DND-41 (cell line): ENCODE measurements around the gene ZKSCAN3.

Source experiments
- ATAC-seq: fragments of 200-7000 bp; cut with Tn5 transposase; 3 replicates; pipeline ENCODE4 v1.9.1; 2021; ENCODE audit warnings: low read depth; ENCODE audit not compliant: insufficient read depth
- DNase-seq: peaks from one replicate; pipeline ENCODE4 v3.0.0-alpha.2; 2020
- H2AFZ ChIP-seq: 2 replicates; pipeline ENCODE4 v1.6.0; 2012; ENCODE audit warnings: low read depth, low read length
- H3K27ac ChIP-seq: 2 replicates; pipeline ENCODE4 v1.5.1; 2012; ENCODE audit warnings: low read length, inconsistent platforms
- H3K27me3 ChIP-seq: fragments of 200-600 bp; sonication (generic); 2 replicates; pipeline ENCODE4 v1.6.0; 2012; ENCODE audit warnings: low read length, mild to moderate bottlenecking, inconsistent platforms; ENCODE audit not compliant: insufficient read depth, poor library complexity
- H3K36me3 ChIP-seq: 2 replicates; pipeline ENCODE4 v1.5.1; 2012; ENCODE audit warnings: low read length, inconsistent platforms; ENCODE audit not compliant: insufficient read depth
- H3K4me1 ChIP-seq: 2 replicates; pipeline ENCODE4 v1.5.1; 2012; ENCODE audit warnings: mild to moderate bottlenecking, low read length; ENCODE audit not compliant: insufficient read depth
- H3K4me2 ChIP-seq: 2 replicates; pipeline ENCODE4 v1.6.0; 2012; ENCODE audit warnings: mild to moderate bottlenecking, moderate library complexity, low read length, inconsistent platforms; ENCODE audit not compliant: insufficient read depth
- H3K4me3 ChIP-seq, 2 experiments: fragments of 200-600 bp in 1 of 2; shearing (Covaris generic) in 1 of 2; 2 replicates each; pipeline ENCODE4 v1.5.1; 2012 to 2016; ENCODE audit warnings: inconsistent platforms in 2 of 2, low read length in 2 of 2, mild to moderate bottlenecking in 2 of 2, low read depth in 1 of 2, moderate library complexity in 1 of 2
- H3K79me2 ChIP-seq: 2 replicates; pipeline ENCODE4 v1.6.0; 2012; ENCODE audit warnings: low read length, inconsistent platforms; ENCODE audit not compliant: insufficient read depth
- H3K9ac ChIP-seq: 2 replicates; pipeline ENCODE4 v1.6.0; 2012; ENCODE audit warnings: low read depth, mild to moderate bottlenecking, inconsistent platforms, low read length, moderate library complexity
- H3K9me3 ChIP-seq: 2 replicates; pipeline ENCODE4 v1.5.1; 2012; ENCODE audit warnings: low read length, moderate library complexity, mild to moderate bottlenecking, inconsistent platforms; ENCODE audit not compliant: insufficient read depth, severe bottlenecking
- H4K20me1 ChIP-seq: 2 replicates; pipeline ENCODE4 v1.6.0; 2012; ENCODE audit warnings: low read length; ENCODE audit not compliant: insufficient read depth
- EZH2 ChIP-seq: IDR thresholded peaks from 3 replicates; pipeline ENCODE4 v1.6.1; 2012; ENCODE audit warnings: borderline replicate concordance, low read depth, mild to moderate bottlenecking, moderate library complexity, low read length, inconsistent platforms; ENCODE audit not compliant: severe bottlenecking
- TF ChIP-seq, protein P1 (sequence below): IDR thresholded peaks from 2 replicates; pipeline ENCODE4 v1.5.1; 2012; ENCODE audit warnings: borderline replicate concordance, low read length, moderate library complexity, mild to moderate bottlenecking; ENCODE audit not compliant: poor library complexity, severe bottlenecking; ENCODE audit errors: extremely low read depth

The ZKSCAN3 gene

DNA sequence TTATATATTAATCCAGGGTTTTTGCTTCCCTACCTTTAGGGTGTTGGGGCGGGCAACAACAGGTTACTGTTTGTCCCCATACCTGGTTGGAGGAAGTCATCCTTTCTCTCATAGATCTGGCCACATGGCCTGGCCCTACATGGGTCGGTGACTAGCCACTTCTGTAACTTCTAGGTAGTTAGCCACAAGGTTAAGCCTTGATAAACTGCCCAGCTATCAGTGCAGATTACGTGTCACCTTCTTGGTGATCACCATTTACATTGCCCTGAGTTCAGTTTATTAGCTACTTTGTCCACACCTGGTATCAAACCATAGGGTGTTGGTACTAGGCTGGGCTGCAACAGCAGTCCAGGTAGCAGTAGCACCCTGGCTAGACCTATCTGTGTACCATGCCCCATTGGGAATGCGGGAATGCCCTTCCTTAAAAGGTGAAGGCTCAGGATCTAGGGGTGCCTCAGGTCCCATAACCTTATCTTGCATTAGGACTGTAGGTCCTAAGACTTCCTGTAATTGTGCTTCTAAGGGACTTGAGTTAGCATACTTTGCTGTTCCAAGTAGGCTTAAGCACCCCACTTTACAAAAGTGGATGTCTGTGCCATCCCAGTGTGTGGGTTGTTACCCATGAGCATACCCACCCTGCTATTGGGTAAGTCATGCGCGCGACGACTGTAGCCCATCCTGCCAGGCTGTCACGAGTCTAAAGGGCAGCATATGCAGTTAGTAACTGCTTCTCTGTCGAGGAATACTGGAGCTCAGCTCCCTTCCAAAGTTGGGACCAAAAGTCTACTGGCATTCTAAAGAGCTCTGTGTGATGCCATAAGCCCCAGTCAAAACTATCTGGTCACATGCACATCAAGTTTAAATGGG lies 5.2 kb downstream of the ZKSCAN3 start:
- Histone ChIP-seq H3K36me3 (peaks cover 8% of the 10 kb centered on the region), H2AFZ (no peak overlapping the region), H3K9ac (peak overlapping the region; percentile 54), H3K27ac (peak overlapping the region; percentile 62; the same call in 1 of the 2 replicates), H3K4me3 (peak overlapping the region in 1 of 2 experiments; percentile 60; a peak in 2 of 4 replicates), H4K20me1 (no peaks in the 10 kb centered on the region), H3K4me2 (peak overlapping the region; percentile 84), H3K79me2 (peaks cover 38% of the 10 kb centered on the region), H3K4me1 (peaks cover 43% of the 10 kb centered on the region), H3K9me3 (peaks cover 3% of the 10 kb centered on the region), H3K27me3 (no peaks in the 10 kb centered on the region)
- ATAC-seq: no peak
- TF ChIP-seq EZH2: no peak
- TF ChIP-seq, protein P1, sequence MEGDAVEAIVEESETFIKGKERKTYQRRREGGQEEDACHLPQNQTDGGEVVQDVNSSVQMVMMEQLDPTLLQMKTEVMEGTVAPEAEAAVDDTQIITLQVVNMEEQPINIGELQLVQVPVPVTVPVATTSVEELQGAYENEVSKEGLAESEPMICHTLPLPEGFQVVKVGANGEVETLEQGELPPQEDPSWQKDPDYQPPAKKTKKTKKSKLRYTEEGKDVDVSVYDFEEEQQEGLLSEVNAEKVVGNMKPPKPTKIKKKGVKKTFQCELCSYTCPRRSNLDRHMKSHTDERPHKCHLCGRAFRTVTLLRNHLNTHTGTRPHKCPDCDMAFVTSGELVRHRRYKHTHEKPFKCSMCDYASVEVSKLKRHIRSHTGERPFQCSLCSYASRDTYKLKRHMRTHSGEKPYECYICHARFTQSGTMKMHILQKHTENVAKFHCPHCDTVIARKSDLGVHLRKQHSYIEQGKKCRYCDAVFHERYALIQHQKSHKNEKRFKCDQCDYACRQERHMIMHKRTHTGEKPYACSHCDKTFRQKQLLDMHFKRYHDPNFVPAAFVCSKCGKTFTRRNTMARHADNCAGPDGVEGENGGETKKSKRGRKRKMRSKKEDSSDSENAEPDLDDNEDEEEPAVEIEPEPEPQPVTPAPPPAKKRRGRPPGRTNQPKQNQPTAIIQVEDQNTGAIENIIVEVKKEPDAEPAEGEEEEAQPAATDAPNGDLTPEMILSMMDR: no peak
- no peak for DNase-seq

DNA sequence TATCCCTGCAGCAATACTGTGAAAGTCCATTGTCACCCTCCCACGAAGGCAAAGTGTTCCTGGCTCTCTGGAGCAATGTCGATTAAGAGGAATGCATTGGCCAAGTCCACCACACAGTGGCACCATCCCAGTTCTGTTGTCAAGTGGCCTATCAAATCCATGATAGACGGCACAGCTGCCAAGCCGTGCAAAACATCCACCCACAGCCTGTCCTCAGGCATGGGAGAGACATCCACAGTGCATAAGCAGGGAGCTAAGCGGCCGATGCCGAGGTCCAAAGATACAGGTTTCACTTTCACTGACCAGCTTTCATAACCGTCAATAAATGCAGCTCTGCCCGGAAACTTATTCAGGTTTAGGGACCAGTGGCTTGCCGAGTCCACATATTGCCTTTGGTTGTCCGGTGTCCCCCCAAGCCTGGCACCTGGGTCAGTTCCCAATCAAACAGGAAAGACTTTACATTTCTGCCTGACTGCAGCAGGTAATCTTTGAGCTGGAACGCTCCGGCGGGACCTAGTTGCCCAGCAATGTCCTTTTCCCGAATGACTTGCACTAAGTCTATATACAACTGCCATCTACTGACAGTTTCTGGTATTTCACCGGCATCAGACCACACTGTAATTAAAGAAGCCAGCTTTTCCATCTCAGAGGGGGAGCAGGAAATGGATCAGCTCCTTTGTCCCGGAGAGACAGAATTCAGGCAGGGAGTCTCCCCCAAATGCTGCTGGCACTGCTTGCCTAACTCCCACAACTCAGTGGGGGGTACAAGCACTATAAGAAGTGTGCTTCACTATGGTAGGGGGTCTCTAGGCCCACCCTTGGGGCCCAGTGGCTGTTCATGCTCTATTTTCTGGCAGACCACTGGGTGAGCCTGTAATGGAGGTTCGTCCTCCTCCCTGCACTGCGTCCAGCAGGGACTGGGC lies 6.3 kb downstream of the ZKSCAN3 start:
- TF ChIP-seq, protein P1: peak; percentile 90
- no peak for TF ChIP-seq EZH2
- peak overlapping the region; percentile 62 for H3K27ac ChIP-seq
- H2AFZ ChIP-seq: peak overlapping the region; percentile 78
- ATAC-seq: peak; percentile 89
- peaks cover 11% of the 10 kb centered on the region for H3K36me3 ChIP-seq
- peak overlapping the region; percentile 26 to 60; a peak in 3 of 4 replicates for H3K4me3 ChIP-seq
- DNase-seq: peak; percentile 74
- peaks cover 28% of the 10 kb centered on the region for H3K79me2 ChIP-seq
- peak overlapping the region; percentile 54 for H3K9ac ChIP-seq
- no peaks in the 10 kb centered on the region for H3K27me3 ChIP-seq
- peaks cover 33% of the 10 kb centered on the region for H3K4me1 ChIP-seq
- no peaks in the 10 kb centered on the region for H4K20me1 ChIP-seq
- H3K9me3 ChIP-seq: peaks cover 3% of the 10 kb centered on the region
- H3K4me2 ChIP-seq: peak overlapping the region; percentile 84

DNA sequence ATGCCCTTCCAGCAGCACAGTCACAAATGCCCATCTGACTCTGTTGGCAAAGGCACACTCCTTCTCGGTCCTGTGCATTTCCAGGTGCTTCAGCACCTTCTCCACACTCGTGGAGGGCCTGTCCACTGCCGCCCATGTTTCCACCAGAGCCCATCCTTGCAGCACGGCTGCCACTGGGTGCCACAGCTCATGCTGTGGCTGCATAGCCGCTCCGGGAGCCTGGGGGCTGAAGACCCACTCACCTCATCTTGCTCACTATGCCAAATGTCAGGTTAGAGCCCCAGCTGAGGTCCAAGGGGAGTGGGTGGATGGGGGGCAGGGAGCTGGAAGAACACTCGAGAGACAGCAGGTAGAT lies 6.9 kb downstream of the ZKSCAN3 start:
- H3K9me3 ChIP-seq: peaks cover 3% of the 10 kb centered on the region
- peaks cover 21% of the 10 kb centered on the region for H3K79me2 ChIP-seq
- H3K4me3 ChIP-seq: no peak overlapping the region
- H4K20me1 ChIP-seq: no peaks in the 10 kb centered on the region
- H3K4me2 ChIP-seq: peak overlapping the region; percentile 84; the same call in 1 of the 2 replicates
- no peak for ATAC-seq
- H3K9ac ChIP-seq: no peak overlapping the region; the same call in 1 of the 2 replicates
- H3K36me3 ChIP-seq: peaks cover 11% of the 10 kb centered on the region
- no peak for DNase-seq
- peak overlapping the region; percentile 43 for H3K27ac ChIP-seq
- H3K4me1 ChIP-seq: peaks cover 27% of the 10 kb centered on the region
- H2AFZ ChIP-seq: 0 out of 2 replicates have a peak overlapping the region, but pooled peaks have one; percentile 78
- TF ChIP-seq EZH2: no peak
- TF ChIP-seq, protein P1: no peak
- no peaks in the 10 kb centered on the region for H3K27me3 ChIP-seq
